GM19025 (cell line): Measurements from ENCODE around the gene SLC30A10.
A peak's percentile ranks its signal among the peaks of the same experiment; 100 is the strongest.
"Not testable (repeated sequence)": the region's sequence is repeated elsewhere in the genome, so short reads cannot be mapped to it uniquely, and the experiment has no call there.

Experiments
- ATAC-seq: cut with Tn5 transposase; IDR thresholded peaks from one replicate; pipeline ENCODE4 v1.9.1; 2021; ENCODE audit warnings: mild to moderate bottlenecking, low read depth, moderate library complexity; ENCODE audit not compliant: unreplicated experiment

Gene SLC30A10

DNA sequence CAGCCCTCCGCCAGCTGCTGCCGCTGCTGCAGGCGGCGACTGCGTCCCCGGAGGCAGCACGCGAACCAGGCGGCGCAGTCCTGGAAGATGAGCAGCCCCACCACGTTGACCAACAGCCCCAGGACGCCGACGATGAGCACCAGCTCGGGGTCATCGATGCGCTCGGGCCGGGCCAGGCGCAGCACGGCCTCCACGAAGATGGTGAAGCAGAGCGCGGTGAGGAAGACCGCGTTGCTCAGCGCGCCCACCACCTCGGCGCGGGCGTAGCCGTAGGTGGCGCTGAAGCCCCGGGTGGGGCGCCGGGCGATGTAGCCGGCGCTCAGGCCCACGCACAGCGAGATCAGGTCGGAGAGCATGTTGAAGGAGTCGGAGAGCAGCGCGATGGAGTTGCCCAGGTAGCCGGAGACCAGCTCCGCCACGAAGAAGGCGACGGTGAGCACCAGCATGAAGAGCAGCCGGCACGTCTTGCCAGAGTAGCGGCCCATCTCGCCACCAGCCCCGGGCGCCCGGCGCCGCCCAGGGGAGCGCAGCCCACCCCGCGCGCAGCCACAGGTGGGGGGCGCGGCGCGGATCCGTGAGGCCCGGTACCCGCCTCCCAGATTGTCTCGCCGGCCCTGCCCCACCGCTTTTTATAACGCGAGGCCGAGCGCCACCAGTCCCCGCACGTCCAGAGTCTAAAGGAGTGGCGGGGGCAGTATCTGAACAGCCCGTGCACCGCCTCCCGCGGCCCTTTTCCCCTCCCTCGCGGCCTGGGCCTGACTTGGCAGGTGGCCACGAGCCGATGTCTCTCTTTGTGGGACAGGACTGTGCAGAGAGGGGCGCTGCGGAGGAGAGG is at the start of gene SLC30A10:
TSS of gene SLC30A10 (minus strand) at position 602 of the 835 bp plus-strand sequence. CDS start at position 485, 117 bp downstream.
- peak; percentile 47 for ATAC-seq

DNA sequence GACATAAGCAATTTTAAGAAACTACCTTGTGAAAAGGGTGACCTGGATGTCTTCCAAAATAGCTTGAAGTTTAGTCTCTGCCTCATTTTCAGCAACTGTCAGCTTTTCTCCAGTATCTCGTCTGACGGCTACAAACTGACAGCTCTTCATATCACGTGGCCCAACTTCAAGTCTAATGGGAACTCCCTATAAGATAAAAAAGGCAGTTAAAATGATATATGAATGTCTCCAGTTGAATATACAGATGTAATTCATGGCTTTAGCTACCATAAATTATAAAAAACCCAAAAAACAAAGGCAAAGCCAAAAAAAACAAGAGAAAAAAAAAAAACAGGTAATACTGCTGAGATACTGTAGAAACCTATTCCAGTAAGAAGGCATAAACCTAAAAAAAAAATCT is 44.9 kb upstream of the SLC30A10 start:
- no peak for ATAC-seq

DNA sequence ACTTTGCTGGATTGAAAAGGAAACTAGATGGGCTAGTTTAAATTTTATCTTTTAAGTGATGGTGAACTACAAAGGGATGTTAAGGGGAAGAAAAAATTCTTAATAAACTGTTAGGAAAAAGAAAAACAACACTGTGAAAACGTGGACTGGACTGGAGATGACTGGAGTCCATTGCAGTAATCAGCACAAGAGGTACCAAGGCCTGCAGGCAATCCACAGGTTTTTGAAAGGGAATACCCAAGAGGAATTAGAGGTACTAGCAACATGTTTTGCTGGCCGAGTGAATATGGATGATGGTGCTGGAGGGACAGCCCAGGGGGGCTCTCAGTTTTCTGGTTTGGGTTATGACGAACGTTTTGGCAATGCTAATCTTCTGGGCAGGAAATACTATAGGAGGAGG is 39.0 kb upstream of the SLC30A10 start:
- no peak for ATAC-seq

DNA sequence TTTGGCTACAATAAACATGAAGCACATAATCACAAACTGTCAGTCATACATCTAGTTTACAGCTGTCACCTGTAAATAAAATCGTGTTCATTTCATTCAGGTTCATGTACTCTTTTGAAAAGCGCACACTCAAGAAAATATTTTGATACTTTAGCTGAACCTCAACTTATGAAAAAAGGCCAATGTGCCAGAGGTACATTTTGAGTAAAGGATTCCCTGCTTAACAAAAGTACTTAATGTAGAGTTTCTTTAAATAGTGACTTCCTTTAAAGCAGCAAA is 37.7 kb upstream of the SLC30A10 start:
- ATAC-seq = no peak

DNA sequence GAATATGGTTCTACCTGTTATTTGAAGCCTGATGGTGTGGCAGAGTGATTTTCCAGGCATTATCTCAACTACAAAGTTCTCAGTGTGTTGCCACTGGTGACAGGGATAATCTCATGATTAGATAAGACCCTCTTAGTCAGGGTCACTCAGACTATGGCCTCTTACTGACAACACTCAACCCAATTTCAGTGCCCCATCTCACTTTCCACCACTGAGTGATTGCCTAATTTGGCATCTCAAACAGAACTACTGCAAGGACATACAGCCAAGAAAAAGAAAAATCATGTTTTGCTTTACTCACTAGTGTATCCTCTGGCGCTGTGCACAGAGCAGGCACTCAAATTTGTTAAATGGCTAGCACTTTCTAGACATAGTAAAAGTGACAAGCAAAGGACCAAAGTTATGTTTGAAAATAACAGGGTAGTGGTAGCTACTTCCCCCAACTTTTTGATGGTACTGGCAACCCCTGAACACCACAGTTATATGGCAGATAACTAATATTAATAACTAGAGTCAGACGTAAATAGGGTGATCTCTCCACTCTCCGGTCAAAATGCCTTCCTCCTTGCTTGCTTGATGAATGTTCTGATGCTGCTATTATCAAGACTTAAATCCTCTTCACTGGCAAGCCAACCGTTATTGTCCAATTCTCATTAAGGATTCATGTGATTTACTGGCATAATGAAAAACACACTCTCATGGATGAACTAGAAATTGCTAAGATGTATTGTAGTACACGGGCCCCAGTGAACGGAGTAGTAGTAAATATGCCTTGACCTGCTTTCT is 37.1 kb upstream of the SLC30A10 start:
- ATAC-seq = no peak

DNA sequence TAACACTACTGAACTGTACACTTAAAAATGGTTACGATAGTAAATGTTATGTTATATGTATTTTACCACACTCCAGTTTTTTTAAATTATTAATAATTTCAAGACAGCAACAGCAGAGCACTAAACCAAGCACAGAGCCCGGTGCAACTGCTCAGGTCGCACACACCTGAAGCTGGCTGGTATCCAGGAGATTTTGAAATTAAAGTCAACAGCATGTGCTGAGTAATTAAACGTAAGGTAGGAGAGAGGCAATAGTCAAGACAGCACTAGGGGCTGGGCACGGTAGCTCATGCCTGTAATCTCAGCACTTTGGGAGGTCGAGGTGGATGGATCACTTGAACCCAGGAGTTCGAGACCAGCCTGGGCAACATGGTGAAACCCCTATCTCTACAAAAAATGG is 35.1 kb upstream of the SLC30A10 start:
- ATAC-seq = no peak

DNA sequence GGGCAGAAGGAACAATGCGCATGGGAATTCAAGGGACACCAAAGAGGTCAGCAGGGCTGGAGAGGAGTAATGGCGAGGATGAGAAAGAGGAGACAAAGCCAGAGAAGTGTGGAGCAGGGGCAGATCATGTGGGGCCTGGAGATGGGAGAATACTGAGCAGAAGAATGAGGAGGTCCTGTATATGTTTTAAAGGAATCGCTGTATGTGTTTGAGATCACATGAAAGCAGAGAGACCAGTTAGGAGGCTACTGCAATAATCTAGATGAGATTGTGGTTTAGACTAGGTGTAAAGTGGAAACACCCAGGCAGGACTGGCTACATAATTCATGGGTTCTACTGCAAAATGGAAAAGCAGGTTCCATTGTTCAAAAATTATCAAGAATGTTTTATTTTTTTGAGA is 33.3 kb upstream of the SLC30A10 start:
- no peak for ATAC-seq

DNA sequence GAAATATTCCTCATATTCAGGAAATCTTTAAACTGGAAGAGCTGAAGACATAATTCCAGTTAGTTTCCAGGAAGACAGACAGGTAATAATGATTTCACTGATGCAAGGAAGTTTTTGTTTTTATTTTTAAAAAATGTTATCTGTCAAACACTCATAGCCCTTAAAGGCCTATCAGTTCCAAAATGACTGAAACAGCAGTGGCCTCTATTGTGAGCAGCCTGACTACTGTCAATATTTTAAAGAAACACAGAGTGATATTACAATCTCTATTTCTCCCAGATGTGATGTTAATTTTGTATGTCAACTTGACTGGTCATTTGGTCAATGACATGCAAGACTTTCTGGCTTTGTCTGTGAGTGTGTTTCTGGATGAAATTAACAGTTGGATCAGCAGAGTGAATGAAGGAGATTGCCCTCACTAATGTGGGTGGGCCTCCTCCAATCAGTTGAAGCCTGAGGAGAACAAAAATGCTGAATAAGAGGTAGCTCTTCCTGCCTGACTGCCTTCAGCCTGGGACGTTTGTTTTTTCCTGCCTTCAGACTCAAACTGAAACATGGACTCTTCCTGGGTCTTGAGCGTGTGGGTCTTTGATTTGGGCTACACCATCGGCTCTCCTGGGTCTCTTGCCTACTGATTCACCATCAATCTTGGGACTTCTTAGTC is 31.3 kb upstream of the SLC30A10 start:
- no peak for ATAC-seq

DNA sequence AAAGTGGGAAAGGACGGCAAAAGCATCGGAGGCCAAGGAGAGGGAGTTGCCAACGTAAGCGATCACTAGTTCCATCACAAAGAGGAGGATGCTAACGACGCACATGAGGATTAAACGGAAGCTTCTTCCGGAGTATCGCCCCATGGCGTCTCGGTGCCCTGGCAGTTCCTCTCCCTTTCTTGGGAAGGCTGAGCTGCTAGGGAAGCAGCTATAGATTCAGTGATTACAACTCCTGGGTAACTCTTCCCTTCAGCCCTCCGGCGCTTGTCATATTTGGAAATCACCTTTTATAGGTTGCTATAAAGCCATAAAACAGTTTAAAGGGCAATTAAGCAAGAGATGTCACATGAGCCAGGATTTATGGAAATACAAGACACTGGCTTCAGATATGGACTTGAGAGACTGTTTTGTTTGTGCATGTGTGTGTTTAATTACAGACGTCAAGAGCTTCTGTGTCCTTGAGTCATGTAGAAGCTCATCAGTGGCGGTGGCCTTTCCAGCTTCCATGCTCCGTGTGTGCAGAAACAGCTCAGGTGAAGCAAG is 30.6 kb upstream of the SLC30A10 start:
- ATAC-seq = no peak

DNA sequence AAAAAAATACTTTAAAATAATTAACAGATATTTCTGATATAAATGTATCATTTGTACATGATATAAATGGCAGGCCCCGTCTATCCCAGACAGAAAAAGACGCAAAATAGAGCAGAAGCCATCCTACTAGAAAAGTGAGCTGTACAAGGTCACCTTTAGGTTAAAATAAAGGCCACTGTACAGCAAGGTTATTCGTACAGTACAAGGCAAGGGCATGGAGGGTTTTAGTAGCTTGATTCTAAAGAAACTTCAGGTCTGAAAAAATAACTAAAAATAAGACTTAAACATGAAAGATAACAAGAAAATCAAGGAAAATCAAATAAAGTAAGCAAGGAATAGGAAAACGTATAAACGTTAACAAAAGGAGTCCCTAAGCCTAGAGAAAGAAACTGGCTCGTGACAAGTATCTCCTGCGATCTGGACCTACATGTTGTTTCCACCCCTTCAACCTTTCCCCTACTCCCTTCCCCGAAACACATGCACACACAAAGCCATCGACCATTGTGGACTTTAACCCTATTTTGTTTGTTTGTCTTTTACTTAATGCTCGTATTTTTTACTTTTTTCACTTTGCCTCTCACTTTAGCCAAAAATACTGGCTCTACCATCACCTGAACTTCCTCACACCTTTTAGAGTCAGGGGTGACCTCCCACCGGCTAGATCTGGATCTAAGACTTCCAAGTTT is 26.5 kb upstream of the SLC30A10 start:
- no peak for ATAC-seq

DNA sequence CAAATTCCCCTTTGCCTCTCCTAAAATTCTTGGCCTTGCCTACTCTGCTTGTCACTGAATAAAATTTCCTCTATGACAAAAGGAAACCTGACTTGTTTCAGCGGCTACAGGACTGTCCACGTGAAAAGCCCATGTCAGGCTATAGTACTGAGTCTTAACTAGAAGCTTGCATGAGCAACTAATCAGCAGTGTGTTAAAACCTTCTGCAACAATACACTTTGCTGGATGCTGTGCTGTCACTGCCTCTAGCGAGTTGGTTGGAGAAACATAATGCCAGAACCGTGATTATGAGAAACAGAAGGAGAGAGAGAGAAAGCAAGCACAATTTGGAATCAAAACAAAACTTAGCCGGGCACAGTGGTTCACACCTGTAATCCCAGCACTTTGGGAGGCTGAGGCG is 25.7 kb upstream of the SLC30A10 start:
- ATAC-seq = no peak

DNA sequence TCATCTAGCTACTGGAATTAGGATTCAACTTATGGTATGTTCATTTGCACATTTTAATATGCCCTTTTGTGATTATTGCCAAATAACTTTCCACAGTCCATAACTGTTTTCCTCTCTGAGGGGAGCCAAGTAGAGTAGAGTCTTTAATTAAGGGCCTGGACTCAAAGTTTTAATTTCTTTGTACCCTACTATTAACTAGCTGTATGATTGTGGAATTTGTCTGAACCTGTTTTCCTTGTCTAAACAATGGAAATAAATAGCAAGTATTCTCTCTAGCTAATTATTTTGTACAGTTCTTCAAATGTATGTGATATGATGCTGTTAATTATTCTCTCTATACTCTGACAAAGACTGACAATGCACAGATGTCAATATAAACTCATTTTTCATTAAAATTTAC is 24.0 kb upstream of the SLC30A10 start:
- no peak for ATAC-seq

DNA sequence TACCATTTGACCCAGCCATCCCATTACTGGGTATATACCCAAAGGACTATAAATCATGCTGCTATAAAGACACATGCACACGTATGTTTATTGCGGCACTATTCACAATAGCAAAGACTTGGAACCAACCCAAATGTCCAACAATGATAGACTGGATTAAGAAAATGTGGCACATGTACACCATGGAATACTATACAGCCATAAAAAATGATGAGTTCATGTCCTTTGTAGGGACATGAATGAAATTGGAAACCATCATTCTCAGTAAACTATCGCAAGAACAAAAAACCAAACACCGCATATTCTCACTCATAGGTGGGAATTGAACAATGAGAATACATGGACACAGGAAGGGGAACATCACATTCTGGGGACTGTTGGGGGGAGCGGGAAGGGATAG is 20.9 kb upstream of the SLC30A10 start:
- ATAC-seq = not testable (repeated sequence)

DNA sequence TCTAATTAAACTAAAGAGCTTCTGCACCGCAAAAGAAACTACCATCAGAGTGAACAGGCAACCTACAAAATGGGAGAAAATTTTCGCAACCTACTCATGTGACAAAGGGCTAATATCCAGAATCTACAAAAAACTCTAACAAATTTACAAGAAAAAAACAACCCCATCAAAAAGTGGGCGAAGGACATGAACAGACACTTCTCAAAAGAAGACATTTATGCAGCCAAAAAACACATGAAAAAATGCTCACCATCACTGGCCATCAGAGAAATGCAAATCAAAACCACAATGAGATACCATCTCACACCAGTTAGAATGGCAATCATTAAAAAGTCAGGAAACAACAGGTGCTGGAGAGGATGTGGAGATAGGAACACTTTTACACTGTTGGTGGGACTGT is 20.4 kb upstream of the SLC30A10 start:
- ATAC-seq = not testable (repeated sequence)

DNA sequence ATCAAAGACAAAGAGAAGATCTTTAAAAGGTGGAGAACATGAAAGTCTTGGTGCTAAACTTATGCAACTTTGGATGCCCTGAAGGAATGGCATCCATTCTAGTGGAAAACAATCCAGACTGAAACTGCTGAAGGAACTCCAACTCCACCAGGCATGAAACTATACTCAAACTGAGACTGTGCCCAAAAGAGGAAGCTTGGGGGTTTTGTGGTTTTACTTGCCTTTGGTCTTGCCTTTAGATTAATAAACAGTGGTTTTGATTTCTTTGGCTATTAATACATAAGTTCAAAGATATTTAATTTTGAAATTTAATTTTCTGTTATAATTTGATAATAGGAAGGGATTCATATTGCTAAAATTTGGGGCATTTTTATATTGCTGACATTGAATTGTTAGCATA is 17.4 kb upstream of the SLC30A10 start:
- ATAC-seq = no peak

DNA sequence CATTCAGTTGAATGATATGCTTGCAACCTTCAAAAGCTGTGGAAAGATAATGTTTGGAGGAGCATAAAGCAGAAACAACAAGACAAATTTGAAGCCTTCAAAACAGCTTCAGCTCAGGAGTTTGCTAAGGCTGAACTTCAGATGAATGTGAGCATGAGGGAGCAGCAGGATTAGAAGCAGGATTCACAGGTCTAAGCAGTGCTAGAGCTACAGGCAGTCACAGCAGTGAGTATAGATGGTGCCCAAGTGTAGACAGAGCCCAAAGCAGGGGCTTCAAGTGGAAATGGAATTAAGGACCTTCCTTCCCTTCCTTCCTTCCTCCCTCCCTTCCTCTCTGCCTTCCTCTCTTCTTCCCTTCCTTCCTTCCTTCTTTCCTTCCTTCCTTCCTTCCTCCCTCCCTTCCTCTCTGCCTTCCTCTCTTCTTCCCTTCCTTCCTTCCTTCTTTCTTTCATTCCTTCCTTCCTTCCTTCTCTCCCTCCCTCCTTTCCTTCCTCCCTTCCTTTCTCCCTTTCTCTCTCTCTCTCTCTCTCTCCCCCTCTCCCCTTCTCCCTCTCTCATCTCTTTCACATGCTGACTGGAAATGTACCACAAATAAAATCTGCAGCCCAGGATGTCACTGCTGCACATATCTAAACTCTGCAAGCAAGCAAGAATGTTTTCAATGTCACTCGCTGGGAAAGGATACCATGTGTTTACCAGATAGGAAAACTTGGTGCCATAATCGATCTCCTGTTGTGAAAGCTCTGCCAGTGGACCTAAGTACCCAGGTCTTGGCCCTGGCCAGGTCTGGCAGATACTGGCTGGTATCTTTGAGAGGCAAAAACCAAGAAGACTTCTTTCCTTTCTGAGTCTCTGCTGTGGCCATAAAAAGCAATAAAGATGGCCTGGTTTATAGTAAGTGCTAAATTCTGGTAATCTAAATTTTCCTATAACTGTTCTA is 13.1 kb upstream of the SLC30A10 start:
- no peak for ATAC-seq

DNA sequence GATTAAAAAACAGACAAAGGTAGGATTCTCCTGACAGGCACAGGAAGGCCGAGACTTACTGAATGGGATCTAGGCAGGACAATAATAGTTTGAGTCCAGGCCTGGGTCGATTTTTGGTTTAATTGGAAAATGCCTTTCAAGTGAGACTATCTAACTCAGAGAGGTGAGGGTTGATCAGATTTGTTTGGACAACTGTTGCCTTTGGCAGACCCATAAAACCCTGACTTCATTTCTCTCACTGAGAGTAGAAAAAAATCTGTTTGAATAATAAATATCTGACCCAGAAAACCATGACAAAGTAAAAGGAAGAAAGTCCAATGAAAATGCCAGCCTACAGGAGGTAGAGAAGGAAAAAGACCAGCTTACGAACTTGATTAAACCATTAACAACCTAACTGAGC is 12.3 kb upstream of the SLC30A10 start:
- no peak for ATAC-seq

DNA sequence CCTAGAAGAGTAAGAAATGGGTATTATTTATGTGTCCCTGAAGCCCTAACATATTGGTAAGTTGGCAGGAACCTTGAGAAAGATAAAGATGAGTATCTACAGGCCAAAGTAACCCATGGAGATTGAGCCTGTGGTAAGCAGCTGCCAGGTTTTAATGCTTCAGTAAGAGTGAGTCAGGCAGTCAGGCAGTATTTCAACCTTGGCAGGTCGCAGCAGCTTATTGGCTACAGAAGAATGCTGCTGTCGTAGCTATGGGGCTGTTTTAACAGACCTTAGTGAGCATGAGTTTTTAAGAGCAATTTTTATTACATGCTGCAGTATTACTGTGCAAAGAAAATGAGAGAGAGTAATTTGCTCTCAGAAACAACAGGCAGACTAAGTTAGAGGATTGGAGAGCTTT is 10.3 kb upstream of the SLC30A10 start:
- ATAC-seq = no peak

DNA sequence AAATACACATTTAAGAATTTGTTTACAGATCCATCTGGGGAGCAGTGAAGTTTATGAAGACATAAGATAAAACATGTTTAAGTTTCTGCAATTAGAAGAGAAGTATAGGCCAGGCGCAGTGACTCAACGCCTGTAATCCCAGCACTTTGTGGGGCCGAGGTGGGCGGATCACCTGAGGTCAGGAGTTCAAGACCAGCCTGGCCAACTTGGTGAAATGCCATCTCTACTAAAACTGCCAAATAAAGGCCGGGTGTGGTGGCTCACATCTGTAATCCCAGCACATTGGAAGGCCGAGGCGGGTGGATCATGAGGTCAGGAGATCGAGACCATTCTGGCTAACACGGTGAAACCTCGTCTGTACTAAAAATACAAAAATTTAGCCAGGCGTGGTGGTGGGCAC is 5.4 kb upstream of the SLC30A10 start:
- ATAC-seq = not testable (repeated sequence)

DNA sequence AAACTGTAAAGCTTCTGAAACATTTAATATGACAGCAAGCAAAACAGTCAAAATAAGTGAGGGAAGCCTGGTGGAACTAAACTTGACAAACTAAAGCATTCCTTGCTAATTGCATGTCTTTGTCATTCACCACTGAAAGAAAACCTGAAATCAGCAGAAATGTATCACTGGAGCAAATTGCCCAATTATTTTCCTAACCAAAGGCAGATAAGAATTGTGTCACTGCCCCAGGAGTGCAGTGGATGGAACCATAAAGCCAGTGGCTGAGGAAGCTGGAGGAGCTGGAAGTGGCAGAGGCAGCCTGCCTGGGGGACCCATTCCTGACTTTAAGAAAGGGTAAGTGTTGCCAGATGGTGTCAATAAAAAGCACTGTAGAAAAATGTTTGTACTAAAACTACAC is 2.7 kb upstream of the SLC30A10 start:
- no peak for ATAC-seq
